Measurements from ENCODE around the gene PEAK3. TPM values are rescaled to one million over a fixed set of nuclear protein-coding genes. Genes with fewer than 3 reads are reported as not detected.

Gene PEAK3
- total RNA-seq, 1 donor from 2014 or later: 7.5 TPM

DNA sequence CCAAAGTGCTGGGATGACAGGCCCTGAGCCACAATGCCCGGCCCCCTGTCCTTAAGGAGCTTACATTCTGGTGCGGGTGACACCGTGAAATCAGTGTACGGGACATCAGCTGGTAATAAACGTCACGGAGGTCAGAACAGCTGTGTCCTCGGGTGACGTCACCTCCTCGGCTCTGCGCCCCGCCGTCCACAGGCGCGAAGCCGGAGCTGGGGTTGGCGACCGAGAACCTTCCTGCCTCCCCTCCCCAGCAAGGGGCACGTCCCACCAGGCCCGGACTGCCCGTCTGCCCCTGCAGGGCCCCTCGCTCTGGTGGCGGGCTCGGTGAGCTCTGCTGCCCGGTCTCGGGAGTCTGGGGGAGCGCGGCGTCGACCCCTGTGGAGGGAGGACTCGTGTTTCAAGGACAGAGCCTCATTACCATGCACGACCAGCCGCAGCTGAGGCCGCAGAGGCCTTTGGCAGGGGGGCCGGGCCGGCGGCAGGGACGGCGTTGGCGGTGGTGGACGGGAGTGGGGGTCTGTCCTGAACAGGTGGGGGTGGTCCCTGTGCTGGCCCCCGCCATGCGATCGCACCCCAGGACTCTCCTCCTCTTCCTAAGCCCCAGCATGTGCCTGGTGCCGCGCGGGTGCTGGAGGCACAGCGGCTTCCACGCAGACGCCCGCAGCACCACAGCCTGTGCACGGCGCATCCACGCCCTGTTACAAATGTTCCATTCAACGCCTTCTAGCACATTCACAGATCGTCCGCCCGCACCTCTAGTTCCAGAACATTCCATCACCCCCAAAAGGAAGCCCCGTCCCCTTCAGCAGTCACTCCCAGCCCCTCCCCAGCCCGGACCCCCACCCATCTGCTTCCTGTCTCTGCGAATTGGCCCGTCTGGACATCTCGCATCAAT, 20.6 kb upstream of the PEAK3 start:
- no peaks in the 10 kb centered on the region for H3K36me3 ChIP-seq
- peak; percentile 31 to 36 for ATAC-seq
- TF ChIP-seq, protein P1, sequence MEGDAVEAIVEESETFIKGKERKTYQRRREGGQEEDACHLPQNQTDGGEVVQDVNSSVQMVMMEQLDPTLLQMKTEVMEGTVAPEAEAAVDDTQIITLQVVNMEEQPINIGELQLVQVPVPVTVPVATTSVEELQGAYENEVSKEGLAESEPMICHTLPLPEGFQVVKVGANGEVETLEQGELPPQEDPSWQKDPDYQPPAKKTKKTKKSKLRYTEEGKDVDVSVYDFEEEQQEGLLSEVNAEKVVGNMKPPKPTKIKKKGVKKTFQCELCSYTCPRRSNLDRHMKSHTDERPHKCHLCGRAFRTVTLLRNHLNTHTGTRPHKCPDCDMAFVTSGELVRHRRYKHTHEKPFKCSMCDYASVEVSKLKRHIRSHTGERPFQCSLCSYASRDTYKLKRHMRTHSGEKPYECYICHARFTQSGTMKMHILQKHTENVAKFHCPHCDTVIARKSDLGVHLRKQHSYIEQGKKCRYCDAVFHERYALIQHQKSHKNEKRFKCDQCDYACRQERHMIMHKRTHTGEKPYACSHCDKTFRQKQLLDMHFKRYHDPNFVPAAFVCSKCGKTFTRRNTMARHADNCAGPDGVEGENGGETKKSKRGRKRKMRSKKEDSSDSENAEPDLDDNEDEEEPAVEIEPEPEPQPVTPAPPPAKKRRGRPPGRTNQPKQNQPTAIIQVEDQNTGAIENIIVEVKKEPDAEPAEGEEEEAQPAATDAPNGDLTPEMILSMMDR (IDR thresholded peaks at IDR 0.05): no peak
- H3K4me1 ChIP-seq: peaks cover 9% of the 10 kb centered on the region
- no peak for DNase-seq
- peaks cover 65% of the 10 kb centered on the region for H3K27me3 ChIP-seq (ENCODE audit: low read depth)
- intact Hi-C loops (cut with DNase I): no loop called here
- H3K9me3 ChIP-seq: no peaks in the 10 kb centered on the region
- no peak overlapping the region for H3K27ac ChIP-seq
- no peak overlapping the region for H3K4me3 ChIP-seq

- Histone ChIP-seq H3K9me3 (no peaks in the 10 kb centered on the region), H3K4me3 (no peak overlapping the region), H3K27me3 (ENCODE audit: low read depth) (peaks cover 54% of the 10 kb centered on the region), H3K27ac (no peak overlapping the region), H3K36me3 (no peaks in the 10 kb centered on the region), H3K4me1 (peaks cover 9% of the 10 kb centered on the region)
- TF ChIP-seq, protein P1 (IDR thresholded peaks at IDR 0.05): no peak
- intact Hi-C loops (cut with DNase I): no loop called here
- ATAC-seq: no peak
- DNase-seq: no peak
Measured at GRCh38 chr19:2300533-2300932, 18.6 kb upstream of the PEAK3 start.

- Histone ChIP-seq H3K4me1 (peaks cover 13% of the 10 kb centered on the region), H3K27me3 (ENCODE audit: low read depth) (peaks cover 45% of the 10 kb centered on the region), H3K36me3 (no peaks in the 10 kb centered on the region), H3K4me3 (no peak overlapping the region), H3K9me3 (no peaks in the 10 kb centered on the region), H3K27ac (no peak overlapping the region)
- ATAC-seq: no peak
- DNase-seq: no peak
- TF ChIP-seq, protein P1 (IDR thresholded peaks at IDR 0.05): no peak
- intact Hi-C loops (cut with DNase I): no loop called here
Measured at GRCh38 chr19:2296141-2296540, 14.2 kb upstream of the PEAK3 start.

DNA sequence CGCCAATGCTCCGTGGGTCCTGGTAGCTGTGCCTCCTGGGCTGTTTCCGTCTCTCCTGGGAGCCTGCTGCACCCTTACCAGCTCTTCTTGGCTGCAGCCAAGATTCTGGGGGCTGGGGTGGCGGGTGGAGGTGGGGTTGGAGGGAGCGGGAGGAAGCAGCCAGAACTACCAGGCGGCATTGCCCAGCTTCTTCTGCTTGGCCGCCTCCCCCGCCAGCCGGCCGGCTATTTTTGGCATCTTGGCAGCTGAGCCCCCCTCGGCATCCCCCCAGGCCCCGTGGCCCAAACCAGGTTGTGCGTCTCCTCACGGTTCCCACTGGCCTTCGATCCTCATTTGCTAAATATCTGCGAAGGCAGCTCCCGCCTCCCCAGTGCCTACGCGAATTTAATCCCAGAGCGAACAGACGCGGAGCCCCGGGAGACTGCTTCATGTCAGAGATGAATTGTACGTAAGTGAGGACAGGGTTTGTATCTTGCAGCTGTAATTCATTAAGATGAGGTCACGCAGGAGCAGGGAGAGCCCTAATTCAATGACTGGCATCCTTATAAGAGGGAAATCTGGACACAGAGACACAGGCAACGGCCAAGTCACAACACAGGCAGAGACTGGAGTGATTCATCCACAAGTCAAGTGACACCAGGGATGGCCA, 12.8 kb upstream of the PEAK3 start:
- no peak overlapping the region for H3K4me3 ChIP-seq

GRCh38 chr19:2291185-2291751, 9.3 kb upstream of the PEAK3 start:
- no peaks in the 10 kb centered on the region for H3K9me3 ChIP-seq
- peak overlapping the region; percentile 54 for H3K4me3 ChIP-seq
- ATAC-seq (peak in 1 of 2 donors; percentile 4), DNase-seq (no peak)
- no peaks in the 10 kb centered on the region for H3K36me3 ChIP-seq
- intact Hi-C loops (cut with DNase I): no loop called here
- H3K4me1 ChIP-seq: peaks cover 37% of the 10 kb centered on the region
- peaks cover 62% of the 10 kb centered on the region for H3K27me3 ChIP-seq (ENCODE audit: low read depth)
- TF ChIP-seq, protein P1 (IDR thresholded peaks at IDR 0.05): no peak
- peak overlapping the region; percentile 87 for H3K27ac ChIP-seq

More for the DNA sequence above, 12.8 kb upstream of the PEAK3 start:
- peaks cover 49% of the 10 kb centered on the region for H3K27me3 ChIP-seq (ENCODE audit: low read depth)
- H3K9me3 ChIP-seq: no peaks in the 10 kb centered on the region
- H3K4me1 ChIP-seq: peaks cover 26% of the 10 kb centered on the region
- DNase-seq: no peak
- H3K27ac ChIP-seq: no peak overlapping the region
- H3K36me3 ChIP-seq: no peaks in the 10 kb centered on the region
- TF ChIP-seq, protein P1 (IDR thresholded peaks at IDR 0.05): no peak
- intact Hi-C loops (cut with DNase I): no loop called here
- ATAC-seq: no peak
